ENCODE measurements around the gene PRRX2. TPM values are rescaled to one million over a fixed set of nuclear protein-coding genes. Genes with fewer than 3 reads are reported as not detected.
A peak's percentile ranks its signal among the peaks of the same experiment; 100 is the strongest.

Gene PRRX2
- total and polyA plus RNA-seq, 2 of the 4 experiments (the other 2 are of a cell fraction), result 12.7 to 35.5 TPM

DNA sequence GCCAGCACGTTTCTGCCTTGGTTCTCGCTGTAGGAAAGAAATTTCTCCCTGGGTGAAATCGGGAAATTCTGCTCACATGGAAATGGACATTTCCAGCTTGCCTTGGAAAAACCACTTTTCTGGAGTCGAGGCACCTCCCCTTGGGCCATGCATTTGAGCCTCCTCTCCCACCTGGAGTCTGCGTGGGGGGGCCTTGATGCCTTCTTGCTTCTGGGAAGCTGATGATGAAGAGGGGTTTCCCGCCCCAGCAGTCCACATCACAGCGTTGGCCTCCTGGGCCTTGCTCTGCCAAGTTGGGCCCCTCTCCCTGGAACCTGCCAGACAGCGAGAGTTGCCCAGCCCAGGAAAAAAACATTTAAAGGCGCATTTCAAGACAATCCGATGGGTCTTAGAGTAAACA is 21.7 kb upstream of the PRRX2 start:
- TF ChIP-seq RFX5 (IDR thresholded peaks at IDR 0.05; ENCODE audit: low read depth, low read length) (no peak), FOS (IDR thresholded peaks at IDR 0.05; ENCODE audit: low read depth, low read length) (no peak)
- TF ChIP-seq, protein P1, sequence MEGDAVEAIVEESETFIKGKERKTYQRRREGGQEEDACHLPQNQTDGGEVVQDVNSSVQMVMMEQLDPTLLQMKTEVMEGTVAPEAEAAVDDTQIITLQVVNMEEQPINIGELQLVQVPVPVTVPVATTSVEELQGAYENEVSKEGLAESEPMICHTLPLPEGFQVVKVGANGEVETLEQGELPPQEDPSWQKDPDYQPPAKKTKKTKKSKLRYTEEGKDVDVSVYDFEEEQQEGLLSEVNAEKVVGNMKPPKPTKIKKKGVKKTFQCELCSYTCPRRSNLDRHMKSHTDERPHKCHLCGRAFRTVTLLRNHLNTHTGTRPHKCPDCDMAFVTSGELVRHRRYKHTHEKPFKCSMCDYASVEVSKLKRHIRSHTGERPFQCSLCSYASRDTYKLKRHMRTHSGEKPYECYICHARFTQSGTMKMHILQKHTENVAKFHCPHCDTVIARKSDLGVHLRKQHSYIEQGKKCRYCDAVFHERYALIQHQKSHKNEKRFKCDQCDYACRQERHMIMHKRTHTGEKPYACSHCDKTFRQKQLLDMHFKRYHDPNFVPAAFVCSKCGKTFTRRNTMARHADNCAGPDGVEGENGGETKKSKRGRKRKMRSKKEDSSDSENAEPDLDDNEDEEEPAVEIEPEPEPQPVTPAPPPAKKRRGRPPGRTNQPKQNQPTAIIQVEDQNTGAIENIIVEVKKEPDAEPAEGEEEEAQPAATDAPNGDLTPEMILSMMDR (conservative IDR thresholded peaks at IDR 0.05; ENCODE audit: low read depth, low read length), result no peak
- no peak for DNase-seq
- dilution Hi-C loops (cut with HindIII; ENCODE audit: low sequenced_read_pairs, unreplicated experiment), result no loop called here
- no peaks in the 10 kb centered on the region for H3K9me3 ChIP-seq (ENCODE audit: control insufficient read depth, insufficient read depth, low read length)
- CTCF ChIA-PET, result no interaction called here
- no peak overlapping the region for H4K8ac ChIP-seq (ENCODE audit: low read depth in 2 of 2, low read length in 2 of 2)
- 100% methylated on average over 3 of the region's 10 CpGs; no CpG with 5 or more reads in 1 of the 2 experiments for WGBS, 2 experiments (ENCODE audit: extremely low coverage in 2 of 2, insufficient read length in 1 of 2)
- BruUV-seq (replicated peaks), result no TSS peak
- peaks cover 19% of the 10 kb centered on the region for H3K4me1 ChIP-seq (ENCODE audit: control insufficient read depth, insufficient read depth, low read length)
- 0 out of 2 replicates have a peak overlapping the region, but pooled peaks have one; percentile 21 for H2AK5ac ChIP-seq (ENCODE audit: low read depth, low read length)
- H4K91ac ChIP-seq (ENCODE audit: insufficient read depth, low read depth, low read length), result peak overlapping the region; percentile 14; the same call in 1 of the 2 replicates
- no peak overlapping the region for H2BK15ac ChIP-seq (ENCODE audit: low read depth, low read length)
- no peak overlapping the region for H3K18ac ChIP-seq (ENCODE audit: low read depth, low read length)
- H2AK9ac ChIP-seq (replicated peaks; ENCODE audit: low read depth, low read length, poor library complexity), result no peak overlapping the region
- no peak overlapping the region for H2BK120ac ChIP-seq (ENCODE audit: low read depth, low read length)
- no peak overlapping the region for H3K14ac ChIP-seq (replicated peaks; ENCODE audit: low read depth, low read length)
- in situ Hi-C loops (cut with MboI; ENCODE audit: low sequenced_read_pairs), result no loop called here
- no peak overlapping the region for H3K4me3 ChIP-seq (ENCODE audit: insufficient read depth, low read depth, low read length)
- intact Hi-C loops (cut with micrococcal nuclease), result no loop called here
- H3K56ac ChIP-seq (ENCODE audit: extremely low read depth, insufficient read depth, low read length), result no peak overlapping the region
- no peaks in the 10 kb centered on the region for H3K27me3 ChIP-seq (ENCODE audit: control insufficient read depth, insufficient read depth, low read length)
- no peak overlapping the region for H2BK5ac ChIP-seq (ENCODE audit: low read depth, low read length, poor library complexity, severe bottlenecking)
- no peak overlapping the region for H3K23ac ChIP-seq (ENCODE audit: low read depth, low read length)
- no peak overlapping the region for H4K5ac ChIP-seq (ENCODE audit: low read depth, low read length)
- peaks cover 6% of the 10 kb centered on the region for H3K9me1 ChIP-seq (ENCODE audit: insufficient read depth, low read length)
- peaks cover 29% of the 10 kb centered on the region for H4K20me1 ChIP-seq (ENCODE audit: insufficient read depth, low read length)
- H2BK20ac ChIP-seq (ENCODE audit: low read depth, low read length), result no peak overlapping the region
- ATAC-seq (ENCODE audit: low read depth), result no peak
- H3K79me1 ChIP-seq (ENCODE audit: low read depth in 1 of 2, low read length in 2 of 2), result peaks cover 2 to 37% of the 10 kb centered on the region in 2 experiments; a peak in 3 of 4 replicates
- no peak overlapping the region; the same call in 1 of the 2 replicates for H3K4ac ChIP-seq (ENCODE audit: low read depth, low read length)
- POLR2A ChIA-PET (ENCODE audit: unreplicated experiment), result no interaction called here
- no peak overlapping the region for H2AFZ ChIP-seq (replicated peaks; ENCODE audit: low read length, poor library complexity)
- H3K4me2 ChIP-seq (ENCODE audit: low read depth, low read length), result no peak overlapping the region
- no peak overlapping the region for H3K27ac ChIP-seq (ENCODE audit: insufficient read depth, low read length)
- no peak overlapping the region for H3K9ac ChIP-seq (ENCODE audit: low read depth, low read length)
- H3K36me3 ChIP-seq (ENCODE audit: control insufficient read depth, insufficient read depth, low read length), result peaks cover 8% of the 10 kb centered on the region

All from IMR-90 (cell line).